WTC11 (cell line): ENCODE data around the gene MACROD2. TPM values are rescaled to one million over a fixed set of nuclear protein-coding genes. Genes with fewer than 3 reads are reported as not detected.

Source experiments
- ATAC-seq: fragments of 200-7000 bp; cut with Tn5 transposase; 2 replicates; pipeline ENCODE4 v1.10.0; 2021; ENCODE audit warnings: mild to moderate bottlenecking, moderate library complexity
- CTCF ChIA-PET: fragments of 300-600 bp; sonication (Branson Sonifier 250); formaldehyde crosslinking; loops from one replicate; lab custom pipeline; 2021; ENCODE audit warnings: antibody characterized with exemption; lab: Charles Lee
- POLR2A ChIA-PET: fragments of 350-600 bp; sonication (Branson Sonifier 250); formaldehyde crosslinking; loops from one replicate; lab custom pipeline; 2021; ENCODE audit warnings: antibody characterized with exemption; lab: Charles Lee
- DNase-seq: peaks from one replicate; pipeline ENCODE4 v3.0.0; 2021; ENCODE audit warnings: low spot score
- H3K27ac Mint-ChIP-seq: 2 replicates; pipeline ENCODE4 v1.8.0; 2021; ENCODE audit warnings: mixed read lengths
- H3K27me3 Mint-ChIP-seq: 2 replicates; pipeline ENCODE4 v1.8.0; 2021; ENCODE audit warnings: low read depth, mild to moderate bottlenecking, moderate library complexity, mixed read lengths
- H3K36me3 Mint-ChIP-seq: 2 replicates; pipeline ENCODE4 v1.8.0; 2021; ENCODE audit warnings: mixed read lengths
- H3K4me1 Mint-ChIP-seq: 2 replicates; pipeline ENCODE4 v1.8.0; 2022; ENCODE audit warnings: mixed read lengths
- H3K4me3 Mint-ChIP-seq: 2 replicates; pipeline ENCODE4 v1.8.0; 2021; ENCODE audit warnings: mild to moderate bottlenecking, moderate library complexity, mixed read lengths
- H3K9me3 Mint-ChIP-seq: 2 replicates; pipeline ENCODE4 v1.8.0; 2021; ENCODE audit warnings: mixed read lengths
- CREB1 ChIP-seq: sonication (generic); formaldehyde crosslinking; IDR thresholded peaks from 2 replicates; pipeline ENCODE4 v1.8.0; 2023; ENCODE audit warnings: mild to moderate bottlenecking, missing genetic modification reagents
- FOXJ3 ChIP-seq: sonication (generic); formaldehyde crosslinking; IDR thresholded peaks from 2 replicates; pipeline ENCODE4 v1.9.0; 2021; ENCODE audit warnings: missing genetic modification reagents, mild to moderate bottlenecking, borderline replicate concordance
- IRF2 ChIP-seq: sonication (generic); formaldehyde crosslinking; IDR thresholded peaks from 2 replicates; pipeline ENCODE4 v1.8.0; 2022; ENCODE audit warnings: low read depth, missing genetic modification reagents, borderline replicate concordance
- NFE2L1 ChIP-seq: sonication (generic); formaldehyde crosslinking; IDR thresholded peaks from 2 replicates; pipeline ENCODE4 v1.8.1; 2023; ENCODE audit warnings: missing genetic modification reagents
- NFYB ChIP-seq: sonication (generic); formaldehyde crosslinking; conservative IDR thresholded peaks from 2 replicates; pipeline ENCODE4 v1.8.0; 2022; ENCODE audit warnings: low read depth, missing genetic modification reagents
- NR2C2 ChIP-seq: sonication (generic); formaldehyde crosslinking; IDR thresholded peaks from 2 replicates; pipeline ENCODE4 v1.8.0; 2022; ENCODE audit warnings: mild to moderate bottlenecking, missing genetic modification reagents
- OVOL2 ChIP-seq: fragments of 250-450 bp; sonication (Bioruptor Pico); IDR thresholded peaks from 2 replicates; pipeline ENCODE4 v1.9.0; 2021; ENCODE audit warnings: mild to moderate bottlenecking, borderline replicate concordance
- RELA ChIP-seq: sonication (generic); formaldehyde crosslinking; IDR thresholded peaks from 2 replicates; pipeline ENCODE4 v1.8.1; 2022; ENCODE audit warnings: missing genetic modification reagents, mild to moderate bottlenecking, borderline replicate concordance
- SMAD4 ChIP-seq: sonication (generic); formaldehyde crosslinking; IDR thresholded peaks from 2 replicates; pipeline ENCODE4 v1.8.0; 2022; ENCODE audit warnings: mild to moderate bottlenecking, missing genetic modification reagents
- SP1 ChIP-seq: sonication (generic); formaldehyde crosslinking; conservative IDR thresholded peaks from 2 replicates; pipeline ENCODE4 v1.8.1; 2022; ENCODE audit warnings: missing genetic modification reagents
- ZNF121 ChIP-seq: sonication (generic); formaldehyde crosslinking; IDR thresholded peaks from 2 replicates; pipeline ENCODE4 v1.8.0; 2023; ENCODE audit warnings: missing genetic modification reagents
- total RNA-seq: library from RNA; stranded (reverse); gene quantifications from 3 replicates; pipeline ENCODE4 v1.2.3, GENCODE V29; 2021
- TF ChIP-seq, protein P1 (sequence below): fragments of 250-450 bp; sonication (Bioruptor Pico); IDR thresholded peaks from 2 replicates; pipeline ENCODE4 v1.8.0; 2021; ENCODE audit warnings: mild to moderate bottlenecking
- TF ChIP-seq, protein P2 (sequence below): sonication (generic); formaldehyde crosslinking; IDR thresholded peaks from 2 replicates; pipeline ENCODE4 v1.8.1; 2023; ENCODE audit warnings: mild to moderate bottlenecking, missing genetic modification reagents, moderate library complexity
- TF ChIP-seq, protein P3 (sequence below): sonication (generic); formaldehyde crosslinking; IDR thresholded peaks from 2 replicates; pipeline ENCODE4 v1.8.1; 2022; ENCODE audit warnings: missing genetic modification reagents, borderline replicate concordance
- TF ChIP-seq, protein P4 (sequence below): fragments of 200-600 bp; IDR thresholded peaks from 2 replicates; pipeline ENCODE4 v1.8.0; 2022; ENCODE audit warnings: antibody characterized with exemption
- TF ChIP-seq, protein P5 (sequence below): sonication (generic); formaldehyde crosslinking; IDR thresholded peaks from 2 replicates; pipeline ENCODE4 v1.8.0; 2022; ENCODE audit warnings: mild to moderate bottlenecking, missing genetic modification reagents
- TF ChIP-seq, protein P6 (sequence below): sonication (generic); formaldehyde crosslinking; IDR thresholded peaks from 2 replicates; pipeline ENCODE4 v1.8.1; 2023; ENCODE audit warnings: mild to moderate bottlenecking, missing genetic modification reagents, moderate library complexity
- TF ChIP-seq, protein P7 (sequence below): sonication (generic); formaldehyde crosslinking; IDR thresholded peaks from 2 replicates; pipeline ENCODE4 v1.8.1; 2022; ENCODE audit warnings: mild to moderate bottlenecking, moderate library complexity, missing genetic modification reagents
- TF ChIP-seq, protein P8 (sequence below): sonication (generic); formaldehyde crosslinking; IDR thresholded peaks from 2 replicates; pipeline ENCODE4 v1.8.1; 2023; ENCODE audit warnings: mild to moderate bottlenecking, missing genetic modification reagents

Gene MACROD2
- total RNA-seq, 1 experiment from 2014 or later: 4.1 TPM

DNA sequence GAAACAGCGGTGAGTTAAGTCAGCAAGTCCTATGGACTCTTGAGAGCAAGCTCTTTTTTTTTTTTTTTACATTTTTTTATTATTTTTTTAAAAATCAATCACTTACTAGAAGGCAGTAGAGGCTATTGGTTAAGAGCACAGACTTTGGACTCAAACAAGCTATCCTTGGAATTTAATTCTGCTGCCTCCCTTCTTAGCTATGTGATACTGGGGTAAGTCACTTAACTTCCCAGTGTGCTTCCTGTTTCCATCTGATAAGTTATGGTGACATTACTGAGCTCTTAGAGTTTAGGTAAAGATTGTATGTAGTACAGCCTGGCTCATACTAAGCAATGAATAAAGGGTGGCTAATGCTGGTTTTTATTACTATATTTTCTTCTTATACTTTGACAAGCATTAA lies 1112.6 kb downstream of the MACROD2 start:
- CTCF ChIA-PET: no interaction called here
- no peaks in the 10 kb centered on the region for H3K4me1 Mint-ChIP-seq
- POLR2A ChIA-PET: interaction anchor here (0.6 kb wide), 2 partner anchors 162 to 1287 kb away, joined by 3 read pairs; no protein-coding TSS in a partner anchor

DNA sequence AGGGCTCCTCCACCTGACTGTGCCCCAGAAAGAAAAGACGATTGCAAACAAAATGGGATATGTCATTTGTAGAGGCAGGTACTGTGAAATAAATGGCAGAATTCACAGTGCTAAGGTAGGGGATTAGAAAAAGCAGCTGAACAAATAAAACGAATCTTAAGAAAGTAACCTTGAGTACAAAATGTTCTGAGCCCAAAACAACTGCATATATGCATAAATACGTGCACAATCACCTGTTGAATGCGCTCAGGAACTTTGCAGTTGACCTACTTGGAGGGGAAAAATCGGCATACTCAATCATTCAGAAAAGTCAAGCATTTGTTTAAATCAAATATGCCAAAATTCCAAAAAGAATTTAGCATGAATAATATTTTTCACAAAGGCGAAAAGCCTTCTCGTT lies 1114.2 kb downstream of the MACROD2 start:
- ATAC-seq: no peak
- Mint-ChIP-seq H3K4me1 (no peaks in the 10 kb centered on the region), H3K4me3 (no peak overlapping the region), H3K9me3 (peaks cover 10% of the 10 kb centered on the region), H3K27me3 (no peaks in the 10 kb centered on the region), H3K36me3 (no peaks in the 10 kb centered on the region), H3K27ac (no peak overlapping the region)
- CTCF ChIA-PET: no interaction called here
- POLR2A ChIA-PET: no interaction called here
- DNase-seq: no peak
- TF ChIP-seq OVOL2 (CRISPR knock-in tag) (no peak), SMAD4 (CRISPR knock-in tag) (no peak), NFE2L1 (CRISPR knock-in tag) (no peak), NFYB (CRISPR knock-in tag) (no peak), IRF2 (CRISPR knock-in tag) (no peak), CREB1 (CRISPR knock-in tag) (no peak), FOXJ3 (no peak), SP1 (no peak)
- TF ChIP-seq, protein P1, sequence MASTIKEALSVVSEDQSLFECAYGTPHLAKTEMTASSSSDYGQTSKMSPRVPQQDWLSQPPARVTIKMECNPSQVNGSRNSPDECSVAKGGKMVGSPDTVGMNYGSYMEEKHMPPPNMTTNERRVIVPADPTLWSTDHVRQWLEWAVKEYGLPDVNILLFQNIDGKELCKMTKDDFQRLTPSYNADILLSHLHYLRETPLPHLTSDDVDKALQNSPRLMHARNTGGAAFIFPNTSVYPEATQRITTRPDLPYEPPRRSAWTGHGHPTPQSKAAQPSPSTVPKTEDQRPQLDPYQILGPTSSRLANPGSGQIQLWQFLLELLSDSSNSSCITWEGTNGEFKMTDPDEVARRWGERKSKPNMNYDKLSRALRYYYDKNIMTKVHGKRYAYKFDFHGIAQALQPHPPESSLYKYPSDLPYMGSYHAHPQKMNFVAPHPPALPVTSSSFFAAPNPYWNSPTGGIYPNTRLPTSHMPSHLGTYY (CRISPR knock-in tag): no peak
- TF ChIP-seq, protein P2, sequence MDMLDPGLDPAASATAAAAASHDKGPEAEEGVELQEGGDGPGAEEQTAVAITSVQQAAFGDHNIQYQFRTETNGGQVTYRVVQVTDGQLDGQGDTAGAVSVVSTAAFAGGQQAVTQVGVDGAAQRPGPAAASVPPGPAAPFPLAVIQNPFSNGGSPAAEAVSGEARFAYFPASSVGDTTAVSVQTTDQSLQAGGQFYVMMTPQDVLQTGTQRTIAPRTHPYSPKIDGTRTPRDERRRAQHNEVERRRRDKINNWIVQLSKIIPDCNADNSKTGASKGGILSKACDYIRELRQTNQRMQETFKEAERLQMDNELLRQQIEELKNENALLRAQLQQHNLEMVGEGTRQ (CRISPR knock-in tag): no peak
- TF ChIP-seq, protein P3, sequence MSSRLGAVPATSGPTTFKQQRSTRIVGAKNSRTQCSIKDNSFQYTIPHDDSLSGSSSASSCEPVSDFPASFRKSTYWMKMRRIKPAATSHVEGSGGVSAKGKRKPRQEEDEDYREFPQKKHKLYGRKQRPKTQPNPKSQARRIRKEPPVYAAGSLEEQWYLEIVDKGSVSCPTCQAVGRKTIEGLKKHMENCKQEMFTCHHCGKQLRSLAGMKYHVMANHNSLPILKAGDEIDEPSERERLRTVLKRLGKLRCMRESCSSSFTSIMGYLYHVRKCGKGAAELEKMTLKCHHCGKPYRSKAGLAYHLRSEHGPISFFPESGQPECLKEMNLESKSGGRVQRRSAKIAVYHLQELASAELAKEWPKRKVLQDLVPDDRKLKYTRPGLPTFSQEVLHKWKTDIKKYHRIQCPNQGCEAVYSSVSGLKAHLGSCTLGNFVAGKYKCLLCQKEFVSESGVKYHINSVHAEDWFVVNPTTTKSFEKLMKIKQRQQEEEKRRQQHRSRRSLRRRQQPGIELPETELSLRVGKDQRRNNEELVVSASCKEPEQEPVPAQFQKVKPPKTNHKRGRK (CRISPR knock-in tag): no peak
- TF ChIP-seq, protein P4, sequence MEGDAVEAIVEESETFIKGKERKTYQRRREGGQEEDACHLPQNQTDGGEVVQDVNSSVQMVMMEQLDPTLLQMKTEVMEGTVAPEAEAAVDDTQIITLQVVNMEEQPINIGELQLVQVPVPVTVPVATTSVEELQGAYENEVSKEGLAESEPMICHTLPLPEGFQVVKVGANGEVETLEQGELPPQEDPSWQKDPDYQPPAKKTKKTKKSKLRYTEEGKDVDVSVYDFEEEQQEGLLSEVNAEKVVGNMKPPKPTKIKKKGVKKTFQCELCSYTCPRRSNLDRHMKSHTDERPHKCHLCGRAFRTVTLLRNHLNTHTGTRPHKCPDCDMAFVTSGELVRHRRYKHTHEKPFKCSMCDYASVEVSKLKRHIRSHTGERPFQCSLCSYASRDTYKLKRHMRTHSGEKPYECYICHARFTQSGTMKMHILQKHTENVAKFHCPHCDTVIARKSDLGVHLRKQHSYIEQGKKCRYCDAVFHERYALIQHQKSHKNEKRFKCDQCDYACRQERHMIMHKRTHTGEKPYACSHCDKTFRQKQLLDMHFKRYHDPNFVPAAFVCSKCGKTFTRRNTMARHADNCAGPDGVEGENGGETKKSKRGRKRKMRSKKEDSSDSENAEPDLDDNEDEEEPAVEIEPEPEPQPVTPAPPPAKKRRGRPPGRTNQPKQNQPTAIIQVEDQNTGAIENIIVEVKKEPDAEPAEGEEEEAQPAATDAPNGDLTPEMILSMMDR: no peak
- TF ChIP-seq, protein P5, sequence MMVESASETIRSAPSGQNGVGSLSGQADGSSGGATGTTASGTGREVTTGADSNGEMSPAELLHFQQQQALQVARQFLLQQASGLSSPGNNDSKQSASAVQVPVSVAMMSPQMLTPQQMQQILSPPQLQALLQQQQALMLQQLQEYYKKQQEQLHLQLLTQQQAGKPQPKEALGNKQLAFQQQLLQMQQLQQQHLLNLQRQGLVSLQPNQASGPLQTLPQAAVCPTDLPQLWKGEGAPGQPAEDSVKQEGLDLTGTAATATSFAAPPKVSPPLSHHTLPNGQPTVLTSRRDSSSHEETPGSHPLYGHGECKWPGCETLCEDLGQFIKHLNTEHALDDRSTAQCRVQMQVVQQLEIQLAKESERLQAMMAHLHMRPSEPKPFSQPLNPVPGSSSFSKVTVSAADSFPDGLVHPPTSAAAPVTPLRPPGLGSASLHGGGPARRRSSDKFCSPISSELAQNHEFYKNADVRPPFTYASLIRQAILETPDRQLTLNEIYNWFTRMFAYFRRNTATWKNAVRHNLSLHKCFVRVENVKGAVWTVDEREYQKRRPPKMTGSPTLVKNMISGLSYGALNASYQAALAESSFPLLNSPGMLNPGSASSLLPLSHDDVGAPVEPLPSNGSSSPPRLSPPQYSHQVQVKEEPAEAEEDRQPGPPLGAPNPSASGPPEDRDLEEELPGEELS (CRISPR knock-in tag): no peak
- TF ChIP-seq, protein P6, sequence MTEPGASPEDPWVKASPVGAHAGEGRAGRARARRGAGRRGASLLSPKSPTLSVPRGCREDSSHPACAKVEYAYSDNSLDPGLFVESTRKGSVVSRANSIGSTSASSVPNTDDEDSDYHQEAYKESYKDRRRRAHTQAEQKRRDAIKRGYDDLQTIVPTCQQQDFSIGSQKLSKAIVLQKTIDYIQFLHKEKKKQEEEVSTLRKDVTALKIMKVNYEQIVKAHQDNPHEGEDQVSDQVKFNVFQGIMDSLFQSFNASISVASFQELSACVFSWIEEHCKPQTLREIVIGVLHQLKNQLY (CRISPR knock-in tag): no peak

More for the DNA sequence above, 1112.6 kb downstream of the MACROD2 start:
- peaks cover 10% of the 10 kb centered on the region for H3K9me3 Mint-ChIP-seq
- no peak for ATAC-seq
- TF ChIP-seq, protein P7, sequence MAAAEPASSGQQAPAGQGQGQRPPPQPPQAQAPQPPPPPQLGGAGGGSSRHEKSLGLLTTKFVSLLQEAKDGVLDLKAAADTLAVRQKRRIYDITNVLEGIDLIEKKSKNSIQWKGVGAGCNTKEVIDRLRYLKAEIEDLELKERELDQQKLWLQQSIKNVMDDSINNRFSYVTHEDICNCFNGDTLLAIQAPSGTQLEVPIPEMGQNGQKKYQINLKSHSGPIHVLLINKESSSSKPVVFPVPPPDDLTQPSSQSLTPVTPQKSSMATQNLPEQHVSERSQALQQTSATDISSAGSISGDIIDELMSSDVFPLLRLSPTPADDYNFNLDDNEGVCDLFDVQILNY (CRISPR knock-in tag): no peak
- TF ChIP-seq, protein P5 (CRISPR knock-in tag): no peak
- TF ChIP-seq OVOL2 (CRISPR knock-in tag) (no peak), ZNF121 (CRISPR knock-in tag) (no peak), RELA (no peak), NR2C2 (no peak)
- TF ChIP-seq, protein P8, sequence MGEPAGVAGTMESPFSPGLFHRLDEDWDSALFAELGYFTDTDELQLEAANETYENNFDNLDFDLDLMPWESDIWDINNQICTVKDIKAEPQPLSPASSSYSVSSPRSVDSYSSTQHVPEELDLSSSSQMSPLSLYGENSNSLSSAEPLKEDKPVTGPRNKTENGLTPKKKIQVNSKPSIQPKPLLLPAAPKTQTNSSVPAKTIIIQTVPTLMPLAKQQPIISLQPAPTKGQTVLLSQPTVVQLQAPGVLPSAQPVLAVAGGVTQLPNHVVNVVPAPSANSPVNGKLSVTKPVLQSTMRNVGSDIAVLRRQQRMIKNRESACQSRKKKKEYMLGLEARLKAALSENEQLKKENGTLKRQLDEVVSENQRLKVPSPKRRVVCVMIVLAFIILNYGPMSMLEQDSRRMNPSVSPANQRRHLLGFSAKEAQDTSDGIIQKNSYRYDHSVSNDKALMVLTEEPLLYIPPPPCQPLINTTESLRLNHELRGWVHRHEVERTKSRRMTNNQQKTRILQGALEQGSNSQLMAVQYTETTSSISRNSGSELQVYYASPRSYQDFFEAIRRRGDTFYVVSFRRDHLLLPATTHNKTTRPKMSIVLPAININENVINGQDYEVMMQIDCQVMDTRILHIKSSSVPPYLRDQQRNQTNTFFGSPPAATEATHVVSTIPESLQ (CRISPR knock-in tag): no peak
- TF ChIP-seq, all 79 proteins: peak for 0
- DNase-seq: no peak
- H3K27ac Mint-ChIP-seq: no peak overlapping the region
- no peaks in the 10 kb centered on the region for H3K27me3 Mint-ChIP-seq
- no peak overlapping the region for H3K4me3 Mint-ChIP-seq
- H3K36me3 Mint-ChIP-seq: no peaks in the 10 kb centered on the region
